A673 (cell line): ENCODE measurements around the gene UBE2G1. TPM values are rescaled to one million over a fixed set of nuclear protein-coding genes. Genes with fewer than 3 reads are reported as not detected.

Source experiments
- BruUV-seq: library from RNA; stranded (reverse); fragments of 400-500 nt; replicated peaks from 2 replicates; lab custom pipeline; 2021; lab: Mats Ljungman, UMichigan
- CTCF ChIA-PET: fragments of 300-600 bp; sonication (Branson Sonifier 250); formaldehyde crosslinking; loops from one replicate; lab custom pipeline; 2022; ENCODE audit warnings: antibody characterized with exemption; lab: Charles Lee
- POLR2A ChIA-PET: fragments of 300-600 bp; sonication (Branson Sonifier 250); formaldehyde crosslinking; loops from one replicate; lab custom pipeline; 2022; ENCODE audit warnings: antibody characterized with exemption; ENCODE audit not compliant: low non-redundant PET; lab: Charles Lee
- DNase-seq: peaks from one replicate; pipeline ENCODE4 v3.0.0-alpha.2; 2015; ENCODE audit warnings: low spot score
- H3K27ac ChIP-seq: fragments of 200-600 bp; sonication (generic); 2 replicates; pipeline ENCODE4 v1.5.1; 2016; ENCODE audit warnings: mixed run types, low read depth, mild to moderate bottlenecking, mixed read lengths, antibody characterized with exemption, low read length; ENCODE audit not compliant: poor library complexity, severe bottlenecking
- H3K27me3 ChIP-seq: fragments of 200-600 bp; sonication (generic); replicated peaks from 2 replicates; pipeline ENCODE4 v1.6.1; 2017; ENCODE audit warnings: mixed run types, low read depth, mild to moderate bottlenecking, mixed read lengths, antibody characterized with exemption, low read length; ENCODE audit not compliant: insufficient read depth, poor library complexity
- H3K36me3 ChIP-seq: fragments of 200-600 bp; sonication (generic); 2 replicates; pipeline ENCODE4 v1.6.1; 2016; ENCODE audit warnings: mixed run types, mild to moderate bottlenecking, mixed read lengths, antibody characterized with exemption, low read length; ENCODE audit not compliant: insufficient read depth, poor library complexity, severe bottlenecking
- H3K4me1 ChIP-seq: fragments of 200-600 bp; sonication (generic); 2 replicates; pipeline ENCODE4 v1.6.1; 2017; ENCODE audit warnings: mixed run types, mild to moderate bottlenecking, mixed read lengths, antibody characterized with exemption, low read length; ENCODE audit not compliant: insufficient read depth, poor library complexity, severe bottlenecking
- H3K4me3 ChIP-seq: fragments of 200-600 bp; sonication (generic); 2 replicates; pipeline ENCODE4 v1.5.1; 2016; ENCODE audit warnings: low read depth, mixed run types, mild to moderate bottlenecking, mixed read lengths, low read length; ENCODE audit not compliant: poor library complexity, severe bottlenecking
- H3K9me3 ChIP-seq: fragments of 200-600 bp; sonication (generic); 2 replicates; pipeline ENCODE4 v1.6.1; 2016; ENCODE audit warnings: mixed run types, low read depth, mild to moderate bottlenecking, mixed read lengths, antibody characterized with exemption, low read length; ENCODE audit not compliant: poor library complexity, severe bottlenecking
- CTCF ChIP-seq: fragments of 300-800, 200-600 bp; sonication (generic); conservative IDR thresholded peaks from 2 replicates; pipeline ENCODE4 v1.5.1; 2017; ENCODE audit warnings: low read depth, mild to moderate bottlenecking, antibody characterized with exemption, low read length, moderate library complexity, mixed read lengths
- EZH2 ChIP-seq: fragments of 200-600 bp; sonication (generic); IDR thresholded peaks from 2 replicates; pipeline ENCODE4 v1.6.1; 2017; ENCODE audit warnings: borderline replicate concordance, low read depth, mild to moderate bottlenecking, mixed read lengths, antibody characterized with exemption, low read length; ENCODE audit not compliant: poor library complexity, severe bottlenecking
- intact Hi-C: fragments of 100-400 bp; cut with micrococcal nuclease; formaldehyde crosslinking; loops from one replicate; pipeline ENCODE4 v1.10.0; 2022; ENCODE audit not compliant: unreplicated experiment
- total RNA-seq: library from RNA; stranded (reverse); gene quantifications from 2 replicates; pipeline ENCODE4 v1.2.3, GENCODE V29; 2021

Gene UBE2G1
- total RNA-seq, 1 experiment from 2014 or later, result 107 TPM

GRCh38 chr17:4250887-4251286 lies 115.6 kb downstream of the UBE2G1 start:
- DNase-seq, result no peak
- BruUV-seq, result no TSS peak
- POLR2A ChIA-PET, result no interaction called here
- H3K27ac ChIP-seq, result no peak overlapping the region
- H3K4me1 ChIP-seq, result peaks cover 17% of the 10 kb centered on the region
- H3K27me3 ChIP-seq, result no peaks in the 10 kb centered on the region
- CTCF ChIA-PET, result no interaction called here
- intact Hi-C loops, result no loop called here
- H3K4me3 ChIP-seq, result no peak overlapping the region
- no peaks in the 10 kb centered on the region for H3K36me3 ChIP-seq
- TF ChIP-seq CTCF (no peak), EZH2 (no peak)
- H3K9me3 ChIP-seq, result no peaks in the 10 kb centered on the region

- Histone ChIP-seq H3K27me3 (no peaks in the 10 kb centered on the region), H3K27ac (no peak overlapping the region), H3K4me3 (no peak overlapping the region), H3K9me3 (no peaks in the 10 kb centered on the region), H3K4me1 (peaks cover 17% of the 10 kb centered on the region), H3K36me3 (no peaks in the 10 kb centered on the region)
- no TSS peak for BruUV-seq
- ChIA-PET POLR2A (no interaction called here), CTCF (interaction anchor here (1.0 kb wide), 1 partner anchor 34 kb away, joined by 4 read pairs; no protein-coding TSS in a partner anchor)
- peak; percentile 55 for DNase-seq
- TF ChIP-seq CTCF (peak; percentile 68), EZH2 (no peak)
- intact Hi-C loops, result no loop called here
Measured at GRCh38 chr17:4249452-4250029, 116.9 kb downstream of the UBE2G1 start.

- POLR2A ChIA-PET, result no interaction called here
- TF ChIP-seq EZH2 (no peak), CTCF (no peak)
- H3K36me3 ChIP-seq, result no peaks in the 10 kb centered on the region
Measured at GRCh38 chr17:4248504-4249277, 117.8 kb downstream of the UBE2G1 start.

More at GRCh38 chr17:4248504-4249277, 117.8 kb downstream of the UBE2G1 start:
- Histone ChIP-seq H3K4me1 (peaks cover 17% of the 10 kb centered on the region), H3K27ac (no peak overlapping the region), H3K4me3 (no peak overlapping the region), H3K27me3 (no peaks in the 10 kb centered on the region), H3K9me3 (no peaks in the 10 kb centered on the region)
- no peak for DNase-seq
- no TSS peak for BruUV-seq
- intact Hi-C loops, result no loop called here
- CTCF ChIA-PET, result interaction anchor here (1.0 kb wide), 1 partner anchor 33 kb away, joined by 4 read pairs; no protein-coding TSS in a partner anchor
